HEK293 (cell line): ENCODE results near the gene B4GALNT2.
A peak's percentile ranks its signal among the peaks of the same experiment; 100 is the strongest.

Source experiments
- FEZF1 ChIP-seq: fragments of 450-650 bp; formaldehyde crosslinking; IDR thresholded peaks from 2 replicates; pipeline ENCODE4 v1.5.1; 2016; ENCODE audit warnings: missing biosample characterization, missing genetic modification characterization
- GLIS2 ChIP-seq: fragments of 450-650 bp; formaldehyde crosslinking; IDR thresholded peaks from 2 replicates; pipeline ENCODE4 v1.5.1; 2016; ENCODE audit warnings: missing biosample characterization, missing genetic modification characterization
- HOXD13 ChIP-seq: sonication (generic); formaldehyde crosslinking; IDR thresholded peaks from 2 replicates; pipeline ENCODE4 v1.8.0; 2022; ENCODE audit warnings: missing genetic modification reagents, borderline replicate concordance
- INSM2 ChIP-seq: fragments of 450-650 bp; formaldehyde crosslinking; IDR thresholded peaks from 2 replicates; pipeline ENCODE4 v1.5.1; 2016; ENCODE audit warnings: missing biosample characterization, missing genetic modification characterization
- KLF1 ChIP-seq: fragments of 450-650 bp; formaldehyde crosslinking; IDR thresholded peaks from 2 replicates; pipeline ENCODE4 v1.5.1; 2016; ENCODE audit warnings: missing biosample characterization, missing genetic modification characterization
- KLF10 ChIP-seq: fragments of 450-650 bp; IDR thresholded peaks from 2 replicates; pipeline ENCODE4 v1.5.1; 2018; ENCODE audit warnings: missing biosample characterization, mild to moderate bottlenecking, missing genetic modification characterization
- RBAK ChIP-seq: fragments of 450-650 bp; formaldehyde crosslinking; IDR thresholded peaks from 2 replicates; pipeline ENCODE4 v1.5.1; 2016; ENCODE audit warnings: missing biosample characterization, missing genetic modification characterization
- REST ChIP-seq: fragments of 450-650 bp; formaldehyde crosslinking; IDR thresholded peaks from 2 replicates; pipeline ENCODE4 v1.5.1; 2016; ENCODE audit warnings: missing biosample characterization, missing genetic modification characterization
- SCRT1 ChIP-seq: fragments of 450-650 bp; formaldehyde crosslinking; IDR thresholded peaks from 2 replicates; pipeline ENCODE4 v1.5.1; 2016; ENCODE audit warnings: missing biosample characterization, missing genetic modification characterization, borderline replicate concordance
- WT1 ChIP-seq: fragments of 450-650 bp; formaldehyde crosslinking; IDR thresholded peaks from 2 replicates; pipeline ENCODE4 v1.5.1; 2016; ENCODE audit warnings: missing biosample characterization, missing genetic modification characterization
- YY1 ChIP-seq: fragments of 450-650 bp; formaldehyde crosslinking; IDR thresholded peaks from 2 replicates; pipeline ENCODE4 v1.5.1; 2018; ENCODE audit warnings: missing biosample characterization, missing genetic modification characterization
- ZBTB21 ChIP-seq: fragments of 450-650 bp; formaldehyde crosslinking; IDR thresholded peaks from 2 replicates; pipeline ENCODE4 v1.5.1; 2017; ENCODE audit warnings: missing biosample characterization, missing genetic modification characterization
- ZFP37 ChIP-seq: fragments of 450-650 bp; formaldehyde crosslinking; IDR thresholded peaks from 2 replicates; pipeline ENCODE4 v1.5.1; 2016; ENCODE audit warnings: missing biosample characterization, missing genetic modification characterization
- ZNF211 ChIP-seq: fragments of 450-650 bp; formaldehyde crosslinking; IDR thresholded peaks from 2 replicates; pipeline ENCODE4 v1.5.1; 2016; ENCODE audit warnings: low read depth, missing biosample characterization, missing genetic modification characterization
- ZNF24 ChIP-seq: fragments of 450-650 bp; formaldehyde crosslinking; IDR thresholded peaks from 2 replicates; pipeline ENCODE4 v1.5.1; 2016; ENCODE audit warnings: missing biosample characterization, missing genetic modification characterization
- ZNF280C ChIP-seq: fragments of 450-650 bp; formaldehyde crosslinking; IDR thresholded peaks from 2 replicates; pipeline ENCODE4 v1.5.1; 2016; ENCODE audit warnings: missing biosample characterization, missing genetic modification characterization
- ZNF366 ChIP-seq: fragments of 450-650 bp; formaldehyde crosslinking; conservative IDR thresholded peaks from 2 replicates; pipeline ENCODE4 v1.5.1; 2016; ENCODE audit warnings: missing biosample characterization, missing genetic modification characterization
- ZNF394 ChIP-seq: fragments of 450-650 bp; formaldehyde crosslinking; IDR thresholded peaks from 2 replicates; pipeline ENCODE4 v1.5.1; 2016; ENCODE audit warnings: missing biosample characterization, missing genetic modification characterization, mild to moderate bottlenecking, moderate library complexity, borderline replicate concordance
- ZNF404 ChIP-seq: fragments of 450-650 bp; formaldehyde crosslinking; IDR thresholded peaks from 2 replicates; pipeline ENCODE4 v1.5.1; 2017; ENCODE audit warnings: missing biosample characterization, missing genetic modification characterization
- ZNF449 ChIP-seq: fragments of 450-650 bp; formaldehyde crosslinking; IDR thresholded peaks from 2 replicates; pipeline ENCODE4 v1.5.1; 2017; ENCODE audit warnings: missing biosample characterization, mild to moderate bottlenecking, missing genetic modification characterization, moderate library complexity
- ZNF521 ChIP-seq: fragments of 450-650 bp; formaldehyde crosslinking; IDR thresholded peaks from 2 replicates; pipeline ENCODE4 v1.5.1; 2017; ENCODE audit warnings: missing biosample characterization, mild to moderate bottlenecking, missing genetic modification characterization
- ZNF624 ChIP-seq: fragments of 450-650 bp; formaldehyde crosslinking; IDR thresholded peaks from 2 replicates; pipeline ENCODE4 v1.5.1; 2017; ENCODE audit warnings: missing biosample characterization, missing genetic modification characterization
- ZNF629 ChIP-seq: fragments of 450-650 bp; formaldehyde crosslinking; IDR thresholded peaks from 2 replicates; pipeline ENCODE4 v1.5.1; 2017; ENCODE audit warnings: missing biosample characterization, missing genetic modification characterization
- ZNF692 ChIP-seq: fragments of 450-650 bp; formaldehyde crosslinking; IDR thresholded peaks from 2 replicates; pipeline ENCODE4 v1.5.1; 2016; ENCODE audit warnings: missing biosample characterization, missing genetic modification characterization
- ZSCAN18 ChIP-seq: fragments of 450-650 bp; formaldehyde crosslinking; IDR thresholded peaks from 2 replicates; pipeline ENCODE4 v1.5.1; 2016; ENCODE audit warnings: missing biosample characterization, missing genetic modification characterization
- ZSCAN4 ChIP-seq: fragments of 450-650 bp; formaldehyde crosslinking; IDR thresholded peaks from 2 replicates; pipeline ENCODE4 v1.5.1; 2017; ENCODE audit warnings: missing biosample characterization, missing genetic modification characterization

Gene B4GALNT2

GRCh38 chr17:49191917-49192741 lies 59.6 kb downstream of the B4GALNT2 start (continued):
- TF ChIP-seq ZSCAN4 (tag by site-specific recombination): no peak; the same call in none of the 2 replicates
- TF ChIP-seq KLF10 (tag by site-specific recombination): peak; percentile 71; the same call in 1 of the 2 replicates
- TF ChIP-seq REST (tag by site-specific recombination): no peak
- peak; percentile 66; the same call in 1 of the 2 replicates for TF ChIP-seq ZNF394 (tag by site-specific recombination)
- TF ChIP-seq ZNF521 (tag by site-specific recombination): no peak
- peak; percentile 52; the same call in 1 of the 2 replicates for TF ChIP-seq WT1 (tag by site-specific recombination)
- TF ChIP-seq ZNF692 (tag by site-specific recombination): peak; percentile 96
- TF ChIP-seq INSM2 (tag by site-specific recombination): no peak
- TF ChIP-seq ZNF211 (tag by site-specific recombination): no peak
- TF ChIP-seq ZNF366: no peak; the same call in 1 of the 2 replicates
- no peak for TF ChIP-seq ZNF404 (tag by site-specific recombination)
- no peak; the same call in 1 of the 2 replicates for TF ChIP-seq FEZF1
- TF ChIP-seq ZNF449 (tag by site-specific recombination): no peak; the same call in 1 of the 2 replicates
- TF ChIP-seq ZNF24: peak; percentile 84; the same call in 1 of the 2 replicates
- TF ChIP-seq GLIS2: peak; percentile 41
- TF ChIP-seq HOXD13: no peak
- peak; percentile 65 for TF ChIP-seq ZNF629 (tag by site-specific recombination)
- no peak for TF ChIP-seq SCRT1
- TF ChIP-seq ZBTB21 (tag by site-specific recombination): peak; percentile 34
- no peak for TF ChIP-seq RBAK
- TF ChIP-seq ZSCAN18: peak; percentile 75
- TF ChIP-seq KLF1 (tag by site-specific recombination): peak; percentile 60; the same call in 1 of the 2 replicates
- no peak for TF ChIP-seq ZNF280C
- peak; percentile 71 for TF ChIP-seq YY1 (tag by site-specific recombination)
- TF ChIP-seq ZFP37 (tag by site-specific recombination): peak; percentile 91
- peak; percentile 19; the same call in 1 of the 2 replicates for TF ChIP-seq ZNF624 (tag by site-specific recombination)
